Stimulated activated CD4-positive, alpha-beta T cell treated with anti-CD3 and anti-CD28 coated beads, Interleukin-15, amount 100 ng/mL, for 48 hours (primary cell): ENCODE measurements around the gene TRAPPC2.

Experiments
- DNase-seq, 2 donors: peaks; one replicate each; pipeline ENCODE4 v3.0.0-alpha.2; 2020; ENCODE audit warnings: low read depth in 2 of 2

TRAPPC2 gene

GRCh38 chrX:13734278-13735172 is at the start of gene TRAPPC2, which contains the start of gene OFD1:
TSS of gene TRAPPC2 (minus strand) at chrX:13734620. CDS start at chrX:13719963, 14,657 bp downstream.
TSS of gene OFD1 (plus strand) at chrX:13734748. CDS start at chrX:13735072, 324 bp downstream.
- DNase-seq, result peak; percentile 75 to 89

- no peak for DNase-seq
Observed at GRCh38 chrX:13780868-13781427, 46.5 kb upstream of the TRAPPC2 start.

- no peak for DNase-seq
Observed at GRCh38 chrX:13778916-13779315, 44.5 kb upstream of the TRAPPC2 start.

- DNase-seq, result no peak
Observed at GRCh38 chrX:13776387-13776786, 42.0 kb upstream of the TRAPPC2 start.

GRCh38 chrX:13775837-13776236 is 41.4 kb upstream of the TRAPPC2 start:
- DNase-seq, result no peak

GRCh38 chrX:13774696-13775095 is 40.3 kb upstream of the TRAPPC2 start:
- no peak for DNase-seq

GRCh38 chrX:13770013-13770535 is 35.7 kb upstream of the TRAPPC2 start:
- no peak for DNase-seq

- DNase-seq, result no peak
Observed at GRCh38 chrX:13768939-13769338, 34.5 kb upstream of the TRAPPC2 start.

- DNase-seq, result no peak
Observed at GRCh38 chrX:13764765-13765164, 30.3 kb upstream of the TRAPPC2 start.

GRCh38 chrX:13764281-13764680 is 29.9 kb upstream of the TRAPPC2 start:
- no peak for DNase-seq

- no peak for DNase-seq
Observed at GRCh38 chrX:13763489-13763888, 29.1 kb upstream of the TRAPPC2 start.

GRCh38 chrX:13761606-13762414 is 27.4 kb upstream of the TRAPPC2 start:
- no peak for DNase-seq

GRCh38 chrX:13760426-13760825 is 26.0 kb upstream of the TRAPPC2 start:
- no peak for DNase-seq

- no peak for DNase-seq
Observed at GRCh38 chrX:13759152-13759718, 24.8 kb upstream of the TRAPPC2 start.

- no peak for DNase-seq
Observed at GRCh38 chrX:13756381-13756780, 22.0 kb upstream of the TRAPPC2 start.

- DNase-seq, result no peak
Observed at GRCh38 chrX:13755254-13755653, 20.8 kb upstream of the TRAPPC2 start.

- DNase-seq, result no peak
Observed at GRCh38 chrX:13754765-13755164, 20.3 kb upstream of the TRAPPC2 start.

GRCh38 chrX:13752646-13753045 is 18.2 kb upstream of the TRAPPC2 start:
- no peak for DNase-seq

GRCh38 chrX:13752141-13752540 is 17.7 kb upstream of the TRAPPC2 start:
- DNase-seq, result no peak

- DNase-seq, result no peak
Observed at GRCh38 chrX:13750812-13751211, 16.4 kb upstream of the TRAPPC2 start.

GRCh38 chrX:13750204-13750603 is 15.8 kb upstream of the TRAPPC2 start:
- no peak for DNase-seq

GRCh38 chrX:13748486-13748885 is 14.1 kb upstream of the TRAPPC2 start:
- DNase-seq, result no peak
